ENCODE data around the gene APOA4. TPM values are rescaled to one million over a fixed set of nuclear protein-coding genes. Genes with fewer than 3 reads are reported as not detected.

APOA4 gene
- total and polyA plus RNA-seq, 2 of the 13 experiments (the other 11 are each of a cell fraction or from before 2014, with no cell fraction given): 3.8 to 7.2 TPM

DNA sequence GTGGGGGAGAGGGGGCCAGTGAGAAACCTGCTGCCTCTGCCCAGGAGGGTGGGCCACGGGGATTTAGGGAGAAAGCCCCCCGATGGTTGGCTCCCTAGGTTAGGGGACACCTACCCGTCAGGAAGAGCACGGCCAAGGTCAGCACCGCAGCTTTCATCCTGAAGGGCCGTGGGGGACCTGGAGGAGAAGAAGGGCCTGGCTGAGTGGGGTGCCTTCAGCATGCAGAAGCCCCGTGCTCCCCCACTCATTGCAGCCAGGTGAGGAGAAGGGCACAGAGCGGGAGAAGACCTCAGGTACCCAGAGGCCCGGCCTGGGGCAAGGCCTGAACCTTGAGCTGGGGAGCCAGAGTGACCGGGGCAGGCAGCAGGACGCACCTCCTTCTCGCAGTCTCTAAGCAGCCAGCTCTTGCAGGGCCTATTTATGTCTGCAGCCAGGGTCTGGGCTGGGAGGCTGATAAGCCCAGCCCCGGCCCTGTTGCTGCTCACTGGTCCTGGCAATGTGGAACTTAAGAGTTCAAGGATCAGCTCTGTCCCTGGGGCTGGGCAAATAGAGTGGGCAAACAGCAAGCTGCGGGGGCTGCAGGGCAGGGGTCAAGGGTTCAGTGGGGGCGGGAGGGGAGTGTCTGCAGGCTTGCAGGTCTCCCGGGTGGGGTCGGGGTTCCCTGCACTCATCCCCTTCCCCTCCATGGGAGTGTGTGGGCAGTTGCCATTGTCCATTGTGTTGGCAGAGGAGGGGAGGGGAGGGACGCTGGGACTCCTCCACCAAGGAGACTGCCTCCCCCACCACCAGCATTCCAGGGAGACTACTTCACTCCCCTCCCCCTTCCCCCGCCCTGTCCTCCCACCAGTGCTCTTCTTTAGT lies 14.4 kb upstream of the APOA4 start, which contains the start of gene APOA1 (continued):
- TF ChIP-seq ETV6 (CRISPR knock-in tag; conservative IDR thresholded peaks at IDR 0.05): no peak
- TF ChIP-seq ZMYM4 (CRISPR knock-in tag; IDR thresholded peaks at IDR 0.05): peak; percentile 79
- TF ChIP-seq TBL1XR1 (IDR thresholded peaks at IDR 0.05; ENCODE audit: borderline replicate concordance, low read length, partially characterized antibody): peak; percentile 80
- TF ChIP-seq KLF15 (CRISPR knock-in tag; IDR thresholded peaks at IDR 0.05; ENCODE audit: borderline replicate concordance): 0 out of 2 replicates have a peak, but pooled peaks have one; percentile 79
- TF ChIP-seq, protein P1, sequence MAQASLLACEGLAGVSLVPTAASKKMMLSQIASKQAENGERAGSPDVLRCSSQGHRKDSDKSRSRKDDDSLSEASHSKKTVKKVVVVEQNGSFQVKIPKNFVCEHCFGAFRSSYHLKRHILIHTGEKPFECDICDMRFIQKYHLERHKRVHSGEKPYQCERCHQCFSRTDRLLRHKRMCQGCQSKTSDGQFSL (CRISPR knock-in tag; IDR thresholded peaks at IDR 0.05): no peak; the same call in 1 of the 2 replicates
- TF ChIP-seq, protein P2, sequence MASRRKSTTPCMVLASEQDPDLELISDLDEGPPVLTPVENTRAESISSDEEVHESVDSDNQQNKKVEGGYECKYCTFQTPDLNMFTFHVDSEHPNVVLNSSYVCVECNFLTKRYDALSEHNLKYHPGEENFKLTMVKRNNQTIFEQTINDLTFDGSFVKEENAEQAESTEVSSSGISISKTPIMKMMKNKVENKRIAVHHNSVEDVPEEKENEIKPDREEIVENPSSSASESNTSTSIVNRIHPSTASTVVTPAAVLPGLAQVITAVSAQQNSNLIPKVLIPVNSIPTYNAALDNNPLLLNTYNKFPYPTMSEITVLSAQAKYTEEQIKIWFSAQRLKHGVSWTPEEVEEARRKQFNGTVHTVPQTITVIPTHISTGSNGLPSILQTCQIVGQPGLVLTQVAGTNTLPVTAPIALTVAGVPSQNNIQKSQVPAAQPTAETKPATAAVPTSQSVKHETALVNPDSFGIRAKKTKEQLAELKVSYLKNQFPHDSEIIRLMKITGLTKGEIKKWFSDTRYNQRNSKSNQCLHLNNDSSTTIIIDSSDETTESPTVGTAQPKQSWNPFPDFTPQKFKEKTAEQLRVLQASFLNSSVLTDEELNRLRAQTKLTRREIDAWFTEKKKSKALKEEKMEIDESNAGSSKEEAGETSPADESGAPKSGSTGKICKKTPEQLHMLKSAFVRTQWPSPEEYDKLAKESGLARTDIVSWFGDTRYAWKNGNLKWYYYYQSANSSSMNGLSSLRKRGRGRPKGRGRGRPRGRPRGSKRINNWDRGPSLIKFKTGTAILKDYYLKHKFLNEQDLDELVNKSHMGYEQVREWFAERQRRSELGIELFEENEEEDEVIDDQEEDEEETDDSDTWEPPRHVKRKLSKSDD (CRISPR knock-in tag; IDR thresholded peaks at IDR 0.05; ENCODE audit: low read depth): peak; percentile 58; the same call in 1 of the 2 replicates
- TF ChIP-seq YEATS2 (CRISPR knock-in tag; IDR thresholded peaks at IDR 0.05; ENCODE audit: borderline replicate concordance): no peak; the same call in none of the 2 replicates
- TF ChIP-seq, protein P3, sequence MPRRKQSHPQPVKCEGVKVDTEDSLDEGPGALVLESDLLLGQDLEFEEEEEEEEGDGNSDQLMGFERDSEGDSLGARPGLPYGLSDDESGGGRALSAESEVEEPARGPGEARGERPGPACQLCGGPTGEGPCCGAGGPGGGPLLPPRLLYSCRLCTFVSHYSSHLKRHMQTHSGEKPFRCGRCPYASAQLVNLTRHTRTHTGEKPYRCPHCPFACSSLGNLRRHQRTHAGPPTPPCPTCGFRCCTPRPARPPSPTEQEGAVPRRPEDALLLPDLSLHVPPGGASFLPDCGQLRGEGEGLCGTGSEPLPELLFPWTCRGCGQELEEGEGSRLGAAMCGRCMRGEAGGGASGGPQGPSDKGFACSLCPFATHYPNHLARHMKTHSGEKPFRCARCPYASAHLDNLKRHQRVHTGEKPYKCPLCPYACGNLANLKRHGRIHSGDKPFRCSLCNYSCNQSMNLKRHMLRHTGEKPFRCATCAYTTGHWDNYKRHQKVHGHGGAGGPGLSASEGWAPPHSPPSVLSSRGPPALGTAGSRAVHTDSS (CRISPR knock-in tag; conservative IDR thresholded peaks at IDR 0.05): 0 out of 2 replicates have a peak, but pooled peaks have one; percentile 16
- TF ChIP-seq MEIS2 (CRISPR knock-in tag; IDR thresholded peaks at IDR 0.05): peak; percentile 42; the same call in 1 of the 2 replicates
- no peak for TF ChIP-seq NFE2L1 (CRISPR knock-in tag; IDR thresholded peaks at IDR 0.05; ENCODE audit: borderline replicate concordance)
- peak; percentile 85 for TF ChIP-seq MED8 (CRISPR knock-in tag; IDR thresholded peaks at IDR 0.05; ENCODE audit: insufficient replicate concordance)
- TF ChIP-seq ZNF354B (CRISPR knock-in tag; IDR thresholded peaks at IDR 0.05): peak; percentile 57; the same call in 1 of the 2 replicates
- TF ChIP-seq POLR2A (IDR thresholded peaks at IDR 0.05; ENCODE audit: insufficient read depth in 1 of 2, low read depth in 2 of 2, low read length in 2 of 2): peak in 1 of 2 experiments; percentile 100; a peak in 2 of 4 replicates
- peak; percentile 71 for TF ChIP-seq ZNF274 (CRISPR knock-in tag; IDR thresholded peaks at IDR 0.05)
- peak; percentile 71; the same call in 1 of the 2 replicates for TF ChIP-seq AKAP8 (CRISPR knock-in tag; IDR thresholded peaks at IDR 0.05)
- peak; percentile 78 for TF ChIP-seq ELF3 (CRISPR knock-in tag; IDR thresholded peaks at IDR 0.05)
- TF ChIP-seq, protein P4, sequence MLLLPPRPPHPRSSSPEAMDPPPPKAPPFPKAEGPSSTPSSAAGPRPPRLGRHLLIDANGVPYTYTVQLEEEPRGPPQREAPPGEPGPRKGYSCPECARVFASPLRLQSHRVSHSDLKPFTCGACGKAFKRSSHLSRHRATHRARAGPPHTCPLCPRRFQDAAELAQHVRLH (CRISPR knock-in tag; IDR thresholded peaks at IDR 0.05; ENCODE audit: borderline replicate concordance, low read depth): peak; percentile 96
- peak; percentile 94 for TF ChIP-seq ZNF235 (CRISPR knock-in tag; IDR thresholded peaks at IDR 0.05; ENCODE audit: borderline replicate concordance)
- TF ChIP-seq ARNT2 (CRISPR knock-in tag; IDR thresholded peaks at IDR 0.05; ENCODE audit: low read depth): peak; percentile 87

Data from HepG2 (cell line).